ENCODE data around the gene SLC7A14.

- TF ChIP-seq POLR2AphosphoS5 (IDR thresholded peaks at IDR 0.05; ENCODE audit: low read depth, low read length) = no peak
- TF ChIP-seq SIN3A (IDR thresholded peaks at IDR 0.05; ENCODE audit: borderline replicate concordance, insufficient read depth, low read length) = no peak
- TF ChIP-seq REST (IDR thresholded peaks at IDR 0.05; ENCODE audit: insufficient read depth in 1 of 2, low read depth in 2 of 2, low read length in 2 of 2) = no peak
Measured at GRCh38 chr3:170425491-170426239, 160.2 kb downstream of the SLC7A14 start.

Data from PFSK-1 (cell line).